Effector CD4-positive, alpha-beta T cell (primary cell): ENCODE measurements around the gene FGG.

ENCODE experiments used
- DNase-seq: peaks from one replicate; pipeline ENCODE4 v3.0.0-alpha.2; 2020

The FGG gene

GRCh38 chr4:154585369-154586018, 27.0 kb downstream of the FGG start:
- DNase-seq, result no peak

GRCh38 chr4:154584259-154584658, 28.2 kb downstream of the FGG start:
- no peak for DNase-seq

GRCh38 chr4:154583677-154584076, 28.8 kb downstream of the FGG start:
- no peak for DNase-seq

GRCh38 chr4:154583230-154583629, 29.2 kb downstream of the FGG start:
- no peak for DNase-seq

GRCh38 chr4:154582723-154583122, 29.7 kb downstream of the FGG start:
- no peak for DNase-seq

- no peak for DNase-seq
Observed at GRCh38 chr4:154579927-154580326, 32.5 kb downstream of the FGG start.

GRCh38 chr4:154578919-154579318, 33.5 kb downstream of the FGG start:
- no peak for DNase-seq

GRCh38 chr4:154577324-154577723, 35.1 kb downstream of the FGG start:
- no peak for DNase-seq

GRCh38 chr4:154574311-154574710, 38.1 kb downstream of the FGG start:
- DNase-seq, result no peak

- DNase-seq, result no peak
Observed at GRCh38 chr4:154573190-154573870, 39.1 kb downstream of the FGG start.

GRCh38 chr4:154569584-154569983, 42.9 kb downstream of the FGG start:
- DNase-seq, result no peak

GRCh38 chr4:154569028-154569427, 43.4 kb downstream of the FGG start:
- DNase-seq, result no peak

- DNase-seq, result no peak
Observed at GRCh38 chr4:154566639-154567204, 45.7 kb downstream of the FGG start.

GRCh38 chr4:154565704-154566103, 46.8 kb downstream of the FGG start:
- no peak for DNase-seq

- DNase-seq, result no peak
Observed at GRCh38 chr4:154564311-154564710, 48.1 kb downstream of the FGG start.

- no peak for DNase-seq
Observed at GRCh38 chr4:154562697-154563254, 49.7 kb downstream of the FGG start, which contains the start of gene FGB. Gene FGB, plus strand, starts transcription at chr4:154563011. Its CDS starts 8 bp downstream, at chr4:154563019.

GRCh38 chr4:154560824-154561231, 51.6 kb downstream of the FGG start:
- no peak for DNase-seq

GRCh38 chr4:154560419-154560801, 52.0 kb downstream of the FGG start:
- DNase-seq, result no peak

- DNase-seq, result no peak
Observed at GRCh38 chr4:154559494-154560418, 52.7 kb downstream of the FGG start.

- DNase-seq, result no peak
Observed at GRCh38 chr4:154559141-154559493, 53.3 kb downstream of the FGG start.
